Heart left ventricle (tissue), 13 donors: ENCODE data around the gene TECPR1.

Source experiments
- POLR2A ChIP-seq, 2 donors: fragments of 450-650 bp; IDR thresholded peaks; one replicate each; pipeline ENCODE4 v1.6.1; 2017; ENCODE audit warnings: antibody characterized with exemption in 2 of 2, mild to moderate bottlenecking in 2 of 2, moderate library complexity in 2 of 2
- TF ChIP-seq, protein P1 (sequence below), 12 donors: fragments of 200-600 bp; sonication (generic) in 4 of 12; IDR thresholded peaks; one replicate each; pipeline versions ENCODE4 v1.5.0 to v1.8.0; 2018 to 2022; ENCODE audit warnings: antibody characterized with exemption in 12 of 12, mild to moderate bottlenecking in 5 of 12
- donor health status: ischemic (EF 13 %, LVEDD 7.1; RV severe dilation, severe dysfunction).
- donor health status: DM: no; HTN: yes; CAD: no.
- donor health status: DM: no; HTN: no; CAD: no.
- donor health status: ischemic (EF 25% LVEDD 6.9; RV normal size, moderate dysfunction).
- donor health status: ischemic (EF 25% LVEDD 5.7; RV mildly dilated, moderate dysfunction).
- donor health status: ischemic (EF 35%, LVEDD 5.7; RV mildly dilated, moderate dysfunction).
- donor health status: nonischemic (EF 11% LVEDD 7.7; RV severe dilation, severe dysfunction).
- donor health status: DM: yes; HTN: yes; CAD: no.
- donor health status: PGD.
- donor health status: ischemic (EF 29% LVEDD 5.4; RV normal size, mild dysfunction).
- donor health status: nonischemic (EF 23%, LVEDD 6.1; RV moderate dilation, normal function).

DNA sequence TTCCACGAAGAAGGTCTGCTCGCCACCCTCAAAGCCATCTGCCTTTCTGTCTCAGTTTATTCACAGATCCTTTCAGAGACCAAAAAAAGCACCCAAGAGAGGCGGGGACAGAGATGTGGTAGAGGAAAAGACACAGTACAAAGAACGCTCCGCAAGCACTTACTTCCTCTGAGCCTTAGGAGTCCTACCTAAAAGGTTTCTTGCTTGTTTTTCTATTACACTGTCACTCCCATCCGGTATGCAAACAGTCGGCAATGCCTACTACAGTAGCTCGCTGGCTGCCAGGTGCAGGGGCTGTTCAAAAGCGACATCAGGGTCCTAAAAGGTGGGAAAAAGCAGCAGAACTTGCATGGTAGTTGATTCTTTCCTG lies 816 bp downstream of the TECPR1 start:
- TF ChIP-seq, protein P1, sequence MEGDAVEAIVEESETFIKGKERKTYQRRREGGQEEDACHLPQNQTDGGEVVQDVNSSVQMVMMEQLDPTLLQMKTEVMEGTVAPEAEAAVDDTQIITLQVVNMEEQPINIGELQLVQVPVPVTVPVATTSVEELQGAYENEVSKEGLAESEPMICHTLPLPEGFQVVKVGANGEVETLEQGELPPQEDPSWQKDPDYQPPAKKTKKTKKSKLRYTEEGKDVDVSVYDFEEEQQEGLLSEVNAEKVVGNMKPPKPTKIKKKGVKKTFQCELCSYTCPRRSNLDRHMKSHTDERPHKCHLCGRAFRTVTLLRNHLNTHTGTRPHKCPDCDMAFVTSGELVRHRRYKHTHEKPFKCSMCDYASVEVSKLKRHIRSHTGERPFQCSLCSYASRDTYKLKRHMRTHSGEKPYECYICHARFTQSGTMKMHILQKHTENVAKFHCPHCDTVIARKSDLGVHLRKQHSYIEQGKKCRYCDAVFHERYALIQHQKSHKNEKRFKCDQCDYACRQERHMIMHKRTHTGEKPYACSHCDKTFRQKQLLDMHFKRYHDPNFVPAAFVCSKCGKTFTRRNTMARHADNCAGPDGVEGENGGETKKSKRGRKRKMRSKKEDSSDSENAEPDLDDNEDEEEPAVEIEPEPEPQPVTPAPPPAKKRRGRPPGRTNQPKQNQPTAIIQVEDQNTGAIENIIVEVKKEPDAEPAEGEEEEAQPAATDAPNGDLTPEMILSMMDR (IDR thresholded peaks at IDR 0.05), result no peak
- no peak for TF ChIP-seq POLR2A (IDR thresholded peaks at IDR 0.05)
